ENCODE measurements around the gene TACO1.

GRCh38 chr17:63579633-63580032 is 21.1 kb upstream of the TACO1 start:
- no peak for TF ChIP-seq CTCF (IDR thresholded peaks at IDR 0.05)
- no peak for TF ChIP-seq JUNB (IDR thresholded peaks at IDR 0.05)
- no peak for TF ChIP-seq NR3C1 (IDR thresholded peaks at IDR 0.05)
- no peak for TF ChIP-seq SREBF2 (IDR thresholded peaks at IDR 0.05)
- TF ChIP-seq RFX5 (IDR thresholded peaks at IDR 0.05) = no peak
- no peak for TF ChIP-seq HES2 (IDR thresholded peaks at IDR 0.05)
- TF ChIP-seq RAD21 (conservative IDR thresholded peaks at IDR 0.05 in 1 of 2, IDR thresholded peaks at IDR 0.05 in 1 of 2) = no peak
- TF ChIP-seq POLR2A (IDR thresholded peaks at IDR 0.05; ENCODE audit: low read length) = no peak
- TF ChIP-seq ZFP36 (IDR thresholded peaks at IDR 0.05; ENCODE audit: borderline replicate concordance, partially characterized antibody) = no peak
- no peak for TF ChIP-seq MAX (IDR thresholded peaks at IDR 0.05)
- no peak for TF ChIP-seq CBX8 (IDR thresholded peaks at IDR 0.05)

All from A549 (cell line).